GM23338 (cell line): ENCODE data around the gene DBNL. TPM values are rescaled to one million over a fixed set of nuclear protein-coding genes. Genes with fewer than 3 reads are reported as not detected.

Experiments
- ATAC-seq: fragments of 200-7000 bp; cut with Tn5 transposase; 3 replicates; pipeline ENCODE4 v1.9.1; 2020
- DNase-seq: peaks from one replicate; pipeline ENCODE4 v3.0.0-alpha.2; 2015; ENCODE audit warnings: low spot score
- H2AFZ ChIP-seq: fragments of 200-600 bp; sonication (generic); 2 replicates; pipeline ENCODE4 v1.8.0; 2016; ENCODE audit warnings: antibody characterized with exemption, mild to moderate bottlenecking, moderate library complexity
- H3F3A ChIP-seq: fragments of 200-600 bp; sonication (generic); replicated peaks from 2 replicates; pipeline ENCODE4 v1.8.0; 2017; ENCODE audit warnings: antibody characterized with exemption, mixed run types, low read depth
- H3K27ac ChIP-seq: fragments of 200-600 bp; sonication (generic); 2 replicates; pipeline ENCODE4 v1.6.1; 2016; ENCODE audit warnings: low read depth
- H3K27me3 ChIP-seq: fragments of 200-600 bp; sonication (generic); 2 replicates; pipeline ENCODE4 v1.8.0; 2016; ENCODE audit warnings: mild to moderate bottlenecking, mixed run types, moderate library complexity; ENCODE audit not compliant: insufficient read depth
- H3K36me3 ChIP-seq: fragments of 200-600 bp; sonication (generic); 2 replicates; pipeline ENCODE4 v1.8.0; 2016; ENCODE audit warnings: mild to moderate bottlenecking; ENCODE audit not compliant: insufficient read depth
- H3K4me1 ChIP-seq: fragments of 200-600 bp; sonication (generic); 2 replicates; pipeline ENCODE4 v1.8.0; 2016; ENCODE audit warnings: mild to moderate bottlenecking, moderate library complexity; ENCODE audit not compliant: insufficient read depth
- H3K4me2 ChIP-seq: fragments of 200-600 bp; sonication (generic); 2 replicates; pipeline ENCODE4 v1.7.1; 2017; ENCODE audit warnings: mixed run types
- H3K4me3 ChIP-seq: fragments of 200-600 bp; sonication (generic); 2 replicates; pipeline ENCODE4 v1.6.1; 2016; ENCODE audit warnings: mixed run types
- H3K79me2 ChIP-seq: fragments of 200-600 bp; sonication (generic); replicated peaks from 2 replicates; pipeline ENCODE4 v1.8.0; 2017; ENCODE audit warnings: mild to moderate bottlenecking; ENCODE audit not compliant: insufficient read depth
- H3K9me2 ChIP-seq: fragments of 200-600 bp; sonication (generic); 2 replicates; pipeline ENCODE4 v1.8.0; 2017; ENCODE audit not compliant: insufficient read depth
- H4K20me1 ChIP-seq: fragments of 200-600 bp; sonication (generic); replicated peaks from 2 replicates; pipeline ENCODE4 v1.8.0; 2017; ENCODE audit warnings: mild to moderate bottlenecking; ENCODE audit not compliant: insufficient read depth
- H3K27ac Mint-ChIP-seq: 2 replicates; pipeline ENCODE4 v1.8.0; 2020; ENCODE audit warnings: inconsistent platforms, mild to moderate bottlenecking, moderate library complexity, mixed read lengths
- H3K27me3 Mint-ChIP-seq: 3 replicates; pipeline ENCODE4 v1.8.0; 2022; ENCODE audit warnings: low read depth, mild to moderate bottlenecking, moderate library complexity, mixed read lengths, inconsistent platforms; ENCODE audit not compliant: insufficient read depth, poor library complexity
- H3K36me3 Mint-ChIP-seq: 3 replicates; pipeline ENCODE4 v1.8.0; 2021; ENCODE audit warnings: low read depth, mild to moderate bottlenecking, inconsistent platforms, moderate library complexity, mixed read lengths
- H3K4me1 Mint-ChIP-seq: 3 replicates; pipeline ENCODE4 v1.8.0; 2020; ENCODE audit warnings: mild to moderate bottlenecking, inconsistent platforms, mixed read lengths
- H3K4me3 Mint-ChIP-seq: 3 replicates; pipeline ENCODE4 v1.8.0; 2021; ENCODE audit warnings: moderate library complexity, mild to moderate bottlenecking, inconsistent platforms, mixed read lengths
- H3K9me3 Mint-ChIP-seq: 3 replicates; pipeline ENCODE4 v1.8.0; 2020; ENCODE audit warnings: moderate library complexity, mild to moderate bottlenecking, inconsistent platforms, mixed read lengths
- CREB1 ChIP-seq: fragments of 250-450 bp; sonication (Bioruptor Pico); IDR thresholded peaks from 2 replicates; pipeline ENCODE4 v1.5.0; 2020; ENCODE audit warnings: low read depth, mild to moderate bottlenecking, moderate library complexity
- CTCF ChIP-seq, 2 experiments: fragments of 200-600 bp in 1 of 2; sonication (generic) in 1 of 2; conservative IDR thresholded peaks; 2 replicates each; pipeline versions ENCODE4 v1.5.1 to v1.6.1; 2016 to 2017; ENCODE audit warnings: antibody characterized with exemption in 2 of 2, low read depth in 2 of 2, mild to moderate bottlenecking in 2 of 2, moderate library complexity in 1 of 2
- EZH2 ChIP-seq: fragments of 200-600 bp; sonication (generic); IDR thresholded peaks from one replicate; pipeline ENCODE4 v1.8.0; 2017; ENCODE audit warnings: antibody characterized with exemption, mild to moderate bottlenecking, low read depth; ENCODE audit not compliant: unreplicated experiment
- EZH2phosphoT487 ChIP-seq: fragments of 200-600 bp; sonication (generic); IDR thresholded peaks from one replicate; pipeline ENCODE4 v1.8.1; 2018; ENCODE audit warnings: antibody characterized with exemption; ENCODE audit not compliant: unreplicated experiment
- NANOG ChIP-seq: IDR thresholded peaks from 2 replicates; pipeline ENCODE4 v1.6.1; 2016; ENCODE audit warnings: antibody characterized with exemption, borderline replicate concordance
- polyA plus RNA-seq: library from polyadenylated mRNA; unstranded; fragments of >200 nt; fragmentation: Nextera tagmentation; extraction: Ambion mirVana; gene quantifications from 2 replicates; pipeline ENCODE4 v1.2.1, GENCODE V29; 2016
- total RNA-seq: library from RNA; depleted of rRNA; stranded (reverse); fragments of >200 nt; shearing (Covaris generic); gene quantifications from 2 replicates; pipeline ENCODE4 v1.2.3, GENCODE V29; 2014
- TF ChIP-seq, protein P1 (sequence below): IDR thresholded peaks from 2 replicates; pipeline ENCODE4 v1.6.1; 2016; ENCODE audit warnings: antibody characterized with exemption

The DBNL gene
- total and polyA plus RNA-seq, 2 experiments from 2014 or later = 18.1 to 49.4 TPM

GRCh38 chr7:44072364-44073231, 28.1 kb downstream of the DBNL start:
- H3K27me3 Mint-ChIP-seq = peaks cover 16% of the 10 kb centered on the region
- H3K4me1 Mint-ChIP-seq = no peaks in the 10 kb centered on the region; the same call in 2 of the 3 replicates
- Histone ChIP-seq H4K20me1 (no peaks in the 10 kb centered on the region; the same call in 1 of the 2 replicates), H3K4me2 (no peak overlapping the region), H3K4me1 (no peaks in the 10 kb centered on the region), H3K27me3 (peaks cover 23% of the 10 kb centered on the region), H3K4me3 (no peak overlapping the region), H3K27ac (no peak overlapping the region), H3K9me2 (no peaks in the 10 kb centered on the region), H2AFZ (no peak overlapping the region), H3K79me2 (no peaks in the 10 kb centered on the region), H3K36me3 (no peaks in the 10 kb centered on the region), H3F3A (no peaks in the 10 kb centered on the region; the same call in 1 of the 2 replicates)
- ATAC-seq = peak; percentile 96
- TF ChIP-seq EZH2 (no peak), CTCF (conservative IDR thresholded peaks at IDR 0.05; ENCODE audit: low read depth in 2 of 2) (peak; percentile 71 to 87)
- TF ChIP-seq, protein P1, sequence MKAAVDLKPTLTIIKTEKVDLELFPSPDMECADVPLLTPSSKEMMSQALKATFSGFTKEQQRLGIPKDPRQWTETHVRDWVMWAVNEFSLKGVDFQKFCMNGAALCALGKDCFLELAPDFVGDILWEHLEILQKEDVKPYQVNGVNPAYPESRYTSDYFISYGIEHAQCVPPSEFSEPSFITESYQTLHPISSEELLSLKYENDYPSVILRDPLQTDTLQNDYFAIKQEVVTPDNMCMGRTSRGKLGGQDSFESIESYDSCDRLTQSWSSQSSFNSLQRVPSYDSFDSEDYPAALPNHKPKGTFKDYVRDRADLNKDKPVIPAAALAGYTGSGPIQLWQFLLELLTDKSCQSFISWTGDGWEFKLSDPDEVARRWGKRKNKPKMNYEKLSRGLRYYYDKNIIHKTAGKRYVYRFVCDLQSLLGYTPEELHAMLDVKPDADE = no peak
- H3K36me3 Mint-ChIP-seq = peaks cover 18% of the 10 kb centered on the region
- H3K27ac Mint-ChIP-seq = no peak overlapping the region; the same call in 1 of the 2 replicates
- DNase-seq = peak; percentile 90
- no peak overlapping the region; the same call in 2 of the 3 replicates for H3K4me3 Mint-ChIP-seq
- no peaks in the 10 kb centered on the region for H3K9me3 Mint-ChIP-seq

- Mint-ChIP-seq H3K4me3 (no peak overlapping the region), H3K9me3 (no peaks in the 10 kb centered on the region), H3K4me1 (no peaks in the 10 kb centered on the region; the same call in 2 of the 3 replicates), H3K27ac (no peak overlapping the region), H3K27me3 (peaks cover 20% of the 10 kb centered on the region), H3K36me3 (peaks cover 30% of the 10 kb centered on the region)
- Histone ChIP-seq H3K27me3 (peaks cover 11% of the 10 kb centered on the region), H3K4me3 (no peak overlapping the region), H4K20me1 (no peaks in the 10 kb centered on the region; the same call in 1 of the 2 replicates), H3K79me2 (no peaks in the 10 kb centered on the region), H3K4me2 (no peak overlapping the region), H2AFZ (no peak overlapping the region), H3F3A (no peaks in the 10 kb centered on the region; the same call in 1 of the 2 replicates), H3K9me2 (no peaks in the 10 kb centered on the region), H3K4me1 (no peaks in the 10 kb centered on the region), H3K36me3 (no peaks in the 10 kb centered on the region), H3K27ac (no peak overlapping the region)
- ATAC-seq = peak; percentile 24
- DNase-seq = peak; percentile 52
- TF ChIP-seq EZH2phosphoT487 (no peak), CREB1 (no peak), CTCF (conservative IDR thresholded peaks at IDR 0.05; ENCODE audit: low read depth in 2 of 2) (no peak), NANOG (no peak)
Measured at GRCh38 chr7:44073664-44074348, 29.3 kb downstream of the DBNL start.
